B cell (primary cell): ENCODE data around the gene RRBP1.

Experiments
- EZH2 ChIP-seq: IDR thresholded peaks from 2 replicates; pipeline ENCODE4 v1.6.1; 2012; ENCODE audit warnings: borderline replicate concordance, low read depth, mild to moderate bottlenecking, moderate library complexity, low read length; ENCODE audit not compliant: insufficient read depth, poor library complexity, severe bottlenecking
- TF ChIP-seq, protein P1 (sequence below): fragments of 200-600 bp; IDR thresholded peaks from one replicate; pipeline ENCODE4 v1.8.0; 2022; ENCODE audit warnings: antibody characterized with exemption, mild to moderate bottlenecking

DNA sequence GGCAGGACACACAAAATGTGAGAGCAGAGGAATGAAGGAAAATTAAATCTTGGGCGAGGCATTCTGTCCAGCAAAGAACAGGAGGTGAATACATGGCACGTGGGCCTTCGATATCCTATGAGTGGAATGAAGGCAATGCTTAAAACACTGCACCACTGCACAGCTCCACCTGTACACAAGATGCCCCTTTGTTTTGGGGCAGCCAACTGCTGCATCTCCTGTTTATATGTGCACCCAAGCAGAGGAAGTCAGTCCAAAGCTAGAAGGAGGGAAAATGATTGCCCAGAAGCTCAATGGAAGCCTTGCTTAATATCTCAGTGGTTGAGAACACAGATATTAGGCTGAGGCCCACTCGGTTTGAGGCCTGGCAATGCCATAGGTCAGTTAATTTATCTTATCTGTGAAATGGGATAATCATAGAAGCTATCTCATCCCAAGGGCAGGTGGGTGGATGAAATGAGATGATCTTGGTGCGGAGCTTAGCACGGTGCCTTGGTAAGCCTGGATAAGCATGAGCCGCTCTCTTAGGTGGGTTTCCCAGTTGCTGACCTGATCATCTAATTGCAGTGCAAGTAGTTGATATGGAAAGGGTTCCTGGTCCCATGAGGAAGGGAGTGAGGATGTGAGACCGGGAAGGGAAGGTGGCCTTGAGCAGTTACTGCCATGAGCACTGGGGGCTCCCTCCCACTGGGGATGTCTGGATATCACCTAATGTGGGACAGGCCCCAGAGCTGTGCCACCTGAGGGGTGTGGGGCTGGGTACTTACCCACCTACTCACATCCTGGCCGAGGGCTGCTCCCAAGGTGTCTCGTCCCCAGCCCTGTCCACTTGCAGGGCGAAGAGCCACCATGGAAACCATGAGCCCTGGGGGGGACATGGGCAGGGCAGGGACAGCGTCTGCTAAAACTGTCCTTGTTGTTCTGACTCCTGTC, 27.6 kb upstream of the RRBP1 start:
- TF ChIP-seq, protein P1, sequence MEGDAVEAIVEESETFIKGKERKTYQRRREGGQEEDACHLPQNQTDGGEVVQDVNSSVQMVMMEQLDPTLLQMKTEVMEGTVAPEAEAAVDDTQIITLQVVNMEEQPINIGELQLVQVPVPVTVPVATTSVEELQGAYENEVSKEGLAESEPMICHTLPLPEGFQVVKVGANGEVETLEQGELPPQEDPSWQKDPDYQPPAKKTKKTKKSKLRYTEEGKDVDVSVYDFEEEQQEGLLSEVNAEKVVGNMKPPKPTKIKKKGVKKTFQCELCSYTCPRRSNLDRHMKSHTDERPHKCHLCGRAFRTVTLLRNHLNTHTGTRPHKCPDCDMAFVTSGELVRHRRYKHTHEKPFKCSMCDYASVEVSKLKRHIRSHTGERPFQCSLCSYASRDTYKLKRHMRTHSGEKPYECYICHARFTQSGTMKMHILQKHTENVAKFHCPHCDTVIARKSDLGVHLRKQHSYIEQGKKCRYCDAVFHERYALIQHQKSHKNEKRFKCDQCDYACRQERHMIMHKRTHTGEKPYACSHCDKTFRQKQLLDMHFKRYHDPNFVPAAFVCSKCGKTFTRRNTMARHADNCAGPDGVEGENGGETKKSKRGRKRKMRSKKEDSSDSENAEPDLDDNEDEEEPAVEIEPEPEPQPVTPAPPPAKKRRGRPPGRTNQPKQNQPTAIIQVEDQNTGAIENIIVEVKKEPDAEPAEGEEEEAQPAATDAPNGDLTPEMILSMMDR: no peak
- TF ChIP-seq EZH2: no peak
